SH-SY5Y (cell line): ENCODE measurements around the gene ADTRP.

Experiments
- GATA2 ChIP-seq: IDR thresholded peaks from 2 replicates; pipeline ENCODE4 v1.6.1; 2011; ENCODE audit warnings: mild to moderate bottlenecking, low read depth, low read length
- GATA3 ChIP-seq: IDR thresholded peaks from 2 replicates; pipeline ENCODE4 v1.6.1; 2011; ENCODE audit warnings: low read depth, mild to moderate bottlenecking, low read length, moderate library complexity

GRCh38 chr6:11681357-11681756 lies 97.2 kb downstream of the ADTRP start:
- TF ChIP-seq GATA2 (no peak), GATA3 (no peak)
